KOPT-K1 (cell line): ENCODE data around the gene CDC42BPB.
"Not testable (repeated sequence)": the region's sequence is repeated elsewhere in the genome, so short reads cannot be mapped to it uniquely, and the experiment has no call there.

ENCODE experiments used
- H3K27ac ChIP-seq: fragments of 200-600 bp; sonication (generic); 2 replicates; pipeline ENCODE4 v1.5.1; 2016; ENCODE audit warnings: antibody characterized with exemption, mild to moderate bottlenecking, low read depth, low read length; ENCODE audit not compliant: poor library complexity, severe bottlenecking
- H3K36me3 ChIP-seq: fragments of 200-600 bp; sonication (generic); 2 replicates; pipeline ENCODE4 v1.5.1; 2017; ENCODE audit warnings: antibody characterized with exemption, mild to moderate bottlenecking, low read length, moderate library complexity; ENCODE audit not compliant: insufficient read depth
- H3K9me3 ChIP-seq: fragments of 200-600 bp; sonication (generic); 2 replicates; pipeline ENCODE4 v1.5.1; 2017; ENCODE audit warnings: antibody characterized with exemption, low read length, mild to moderate bottlenecking; ENCODE audit not compliant: insufficient read depth, poor library complexity, severe bottlenecking

Gene CDC42BPB

DNA sequence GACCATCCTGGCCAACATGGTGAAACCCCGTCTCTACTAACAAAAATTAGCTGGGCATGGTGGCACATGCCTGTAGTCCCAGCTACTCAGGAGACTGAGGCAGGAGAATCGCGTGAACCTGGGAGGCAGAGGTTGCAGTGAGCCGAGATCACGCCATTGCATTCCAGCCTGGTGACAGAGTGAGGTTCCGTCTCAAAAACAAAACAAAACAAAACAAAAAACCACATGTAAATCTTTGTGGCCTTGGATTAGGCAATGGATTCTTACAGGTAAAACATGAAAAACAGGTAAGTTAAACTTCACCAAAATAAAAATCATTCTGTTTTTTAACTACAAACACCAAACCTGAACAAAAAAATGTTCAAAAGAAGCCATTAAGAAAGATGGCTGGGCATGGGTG is 31.2 kb downstream of the CDC42BPB start:
- not testable (repeated sequence) for H3K27ac ChIP-seq, H3K36me3 ChIP-seq, H3K9me3 ChIP-seq

DNA sequence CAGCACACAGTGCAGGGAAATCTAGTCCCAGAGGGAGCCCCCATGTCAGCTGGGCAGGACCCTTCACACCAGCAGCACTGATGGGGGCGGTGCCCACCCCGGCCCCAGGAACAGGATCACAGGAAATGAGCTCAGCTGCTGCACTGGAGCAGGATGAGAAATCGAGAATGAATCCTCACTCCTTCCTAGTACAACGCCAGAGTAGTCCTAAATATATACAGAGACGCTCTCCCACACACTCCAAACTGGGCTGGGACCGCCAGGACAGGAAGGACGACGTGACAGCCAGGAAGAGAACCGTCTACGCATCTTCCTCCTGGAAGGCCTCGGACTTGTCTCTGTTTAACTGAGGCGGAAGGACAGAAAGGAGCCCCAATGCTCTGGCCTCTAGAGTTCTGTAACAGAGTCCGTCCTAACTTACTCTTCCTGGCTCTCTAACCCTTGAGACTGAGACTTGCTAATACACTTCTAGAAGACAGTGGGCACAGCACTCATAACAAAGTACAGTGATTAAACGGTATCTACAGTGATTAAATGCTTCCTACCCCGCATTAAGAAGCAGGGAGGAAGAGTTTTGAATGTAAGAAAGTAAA is 33.4 kb downstream of the CDC42BPB start:
- Histone ChIP-seq H3K9me3 (peaks cover 7% of the 10 kb centered on the region), H3K27ac (no peak overlapping the region), H3K36me3 (no peaks in the 10 kb centered on the region)

DNA sequence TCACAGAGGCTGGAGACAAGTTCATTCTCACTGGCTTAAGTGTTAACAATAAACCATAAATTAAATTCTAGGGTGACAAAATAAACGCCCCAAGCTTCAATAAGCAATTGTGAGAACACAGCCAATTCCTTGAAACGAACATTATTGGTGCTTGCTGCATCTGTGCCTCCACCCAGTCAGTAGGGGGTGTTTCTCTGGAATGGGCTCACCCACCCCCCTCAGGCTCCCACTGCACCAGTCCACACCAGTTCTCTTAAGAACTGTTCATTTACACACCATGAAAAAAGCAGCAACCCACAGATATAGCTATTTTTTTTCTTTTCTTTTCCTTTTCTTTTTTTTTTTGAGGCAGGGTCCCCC is 34.7 kb downstream of the CDC42BPB start:
- H3K36me3 ChIP-seq, result no peaks in the 10 kb centered on the region
- peaks cover 7% of the 10 kb centered on the region for H3K9me3 ChIP-seq
- no peak overlapping the region for H3K27ac ChIP-seq

DNA sequence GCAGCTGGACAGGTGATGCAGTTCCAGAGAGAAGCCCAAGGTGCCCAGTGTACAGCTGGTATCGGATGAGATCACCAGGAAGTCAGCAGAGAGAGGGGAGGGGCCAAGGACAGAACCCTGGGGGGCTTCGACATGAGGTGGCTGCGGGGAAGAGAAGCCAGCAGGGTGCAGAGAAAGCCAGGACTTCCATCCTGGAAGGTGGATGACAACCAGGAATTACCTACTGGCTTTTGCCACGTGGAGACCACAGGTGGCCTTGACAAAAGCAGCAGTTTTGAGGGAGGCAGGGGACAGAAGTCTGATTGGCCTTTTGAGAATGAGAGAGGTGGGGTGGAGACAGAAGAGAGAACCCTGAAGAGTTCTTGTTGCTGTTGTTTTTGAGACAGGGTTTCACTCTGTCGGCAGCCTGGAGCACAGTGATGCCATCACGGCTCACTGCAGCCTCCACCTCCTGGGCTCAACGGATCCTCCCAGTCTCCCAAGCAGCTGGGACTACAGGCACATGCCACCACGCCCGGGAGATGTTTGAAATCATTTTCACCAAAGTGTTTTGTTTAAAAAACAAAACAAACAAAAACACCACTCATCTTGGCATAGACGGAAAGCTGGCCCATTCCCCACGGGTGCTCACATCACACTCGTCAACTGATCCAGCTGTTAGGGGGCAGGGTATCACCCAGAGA is 35.2 kb downstream of the CDC42BPB start:
- Histone ChIP-seq H3K27ac (no peak overlapping the region), H3K9me3 (peaks cover 7% of the 10 kb centered on the region), H3K36me3 (no peaks in the 10 kb centered on the region)

DNA sequence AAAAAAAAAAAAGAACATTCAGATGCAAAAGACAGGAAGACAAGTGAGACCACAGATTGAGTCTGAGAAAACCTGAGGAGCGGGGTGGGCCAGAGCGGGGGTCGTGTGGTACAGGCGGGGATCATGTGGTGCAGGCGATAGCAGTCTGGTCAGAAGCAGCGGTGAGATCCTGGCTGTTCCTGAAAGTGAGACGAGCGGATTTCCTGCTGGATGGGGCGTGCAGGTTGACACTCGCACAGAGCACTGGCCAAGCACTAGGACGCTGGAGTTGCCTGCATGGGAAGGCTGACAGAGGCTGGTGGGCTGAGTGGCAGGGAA is 35.7 kb downstream of the CDC42BPB start:
- no peak overlapping the region for H3K27ac ChIP-seq
- peaks cover 7% of the 10 kb centered on the region for H3K9me3 ChIP-seq
- H3K36me3 ChIP-seq, result no peaks in the 10 kb centered on the region

DNA sequence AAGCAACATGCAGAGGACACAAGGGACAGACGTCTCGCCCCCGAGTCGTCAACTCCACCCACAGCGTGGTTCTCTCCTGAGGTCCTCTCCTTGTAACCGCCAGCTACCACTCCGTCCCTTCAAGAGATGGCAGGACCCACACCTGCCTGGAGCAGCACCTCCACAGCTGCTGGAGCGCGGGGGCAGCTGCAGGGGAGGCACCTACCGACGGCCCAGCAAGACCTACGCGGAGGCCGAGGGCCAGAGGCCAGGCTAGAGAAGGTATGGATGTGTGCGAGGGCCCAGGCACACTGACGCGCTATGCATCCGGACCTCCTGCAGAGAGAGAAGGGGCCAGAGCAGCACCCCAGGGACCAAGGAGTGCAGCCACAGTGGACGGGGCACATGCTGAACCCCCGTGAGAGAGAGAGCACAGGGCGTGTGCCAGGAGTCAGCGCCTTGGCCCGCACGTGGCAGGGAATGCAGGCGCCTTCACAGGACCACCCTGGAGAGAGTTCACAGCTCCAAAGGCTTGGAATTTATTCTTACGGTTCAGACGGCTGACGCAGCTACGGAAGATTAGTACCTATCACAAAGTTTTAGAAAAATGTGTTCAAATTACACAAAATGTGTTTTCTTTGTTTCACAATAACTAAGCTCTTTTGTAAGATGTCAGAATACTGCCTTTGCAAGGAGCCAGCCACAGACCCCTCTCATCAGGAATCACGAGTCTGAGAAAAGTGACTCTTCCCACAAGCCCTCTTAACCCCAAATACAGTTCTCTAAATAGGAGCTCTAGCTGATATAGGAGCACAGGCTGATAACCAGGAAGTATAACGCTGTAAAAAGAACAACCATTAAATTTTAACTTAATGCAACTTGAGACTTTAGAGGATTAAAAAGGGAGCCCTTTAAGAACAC is 36.8 kb downstream of the CDC42BPB start:
- Histone ChIP-seq H3K27ac (no peak overlapping the region), H3K36me3 (no peaks in the 10 kb centered on the region), H3K9me3 (peaks cover under 1% of the 10 kb centered on the region)

DNA sequence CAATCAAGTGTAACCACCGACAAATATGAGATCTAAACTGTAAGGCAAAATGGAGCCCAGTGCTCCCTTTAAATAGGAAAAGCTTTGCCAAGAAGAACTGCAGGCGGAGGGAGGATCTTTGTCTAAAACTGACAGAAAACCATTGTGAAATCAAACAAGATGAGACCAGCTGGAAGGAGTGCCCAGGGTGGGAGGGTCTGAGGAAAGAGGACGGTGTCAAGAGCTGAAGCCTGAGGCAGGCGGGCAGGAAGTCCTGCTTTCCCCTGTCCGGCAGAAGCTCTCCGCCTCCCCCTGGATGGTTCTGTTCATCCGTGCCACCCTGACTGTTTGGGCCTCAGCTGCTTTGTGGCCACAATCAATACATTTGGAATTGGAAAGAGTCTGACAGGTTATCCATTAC is 37.5 kb downstream of the CDC42BPB start:
- Histone ChIP-seq H3K9me3 (no peaks in the 10 kb centered on the region), H3K27ac (no peak overlapping the region), H3K36me3 (no peaks in the 10 kb centered on the region)

DNA sequence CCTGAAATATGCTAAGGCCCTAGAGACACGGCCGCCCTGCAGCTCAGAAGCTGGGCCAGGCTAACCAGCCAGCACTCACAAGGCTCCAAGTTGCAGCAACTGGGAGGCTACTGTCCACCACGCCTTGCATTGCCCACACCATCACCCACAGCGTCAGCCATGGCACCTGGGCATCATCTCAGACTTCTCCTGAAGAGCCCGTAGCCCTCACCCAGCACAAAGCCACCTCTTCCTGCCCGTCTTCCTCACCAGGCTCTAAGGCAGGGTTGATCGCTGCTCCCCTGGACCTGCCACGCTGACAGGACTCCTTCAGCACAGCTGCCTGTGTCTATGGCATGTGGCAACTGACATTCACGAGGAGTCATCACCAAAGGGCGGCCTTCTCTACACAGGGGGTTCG is 38.1 kb downstream of the CDC42BPB start:
- Histone ChIP-seq H3K36me3 (no peaks in the 10 kb centered on the region), H3K9me3 (no peaks in the 10 kb centered on the region), H3K27ac (no peak overlapping the region)

DNA sequence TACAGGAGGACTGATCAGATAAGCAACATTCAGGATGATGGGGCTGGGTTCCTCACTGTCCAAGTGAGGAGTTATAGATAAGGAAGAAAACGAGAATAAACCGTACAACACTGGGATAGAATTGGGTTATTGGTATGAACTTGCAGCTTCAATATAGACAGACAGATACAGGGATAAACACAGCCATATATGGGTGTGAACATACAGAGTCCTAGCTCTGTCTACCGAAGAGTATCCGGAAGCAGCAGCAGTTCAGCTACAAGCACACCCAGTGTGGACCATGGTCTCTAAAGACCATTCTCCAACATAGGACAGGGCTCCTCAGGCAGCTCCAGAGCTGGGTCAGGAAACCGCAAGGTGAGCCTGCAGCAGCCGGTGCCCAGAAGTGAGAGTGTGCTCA is 40.8 kb downstream of the CDC42BPB start:
- H3K27ac ChIP-seq, result no peak overlapping the region
- no peaks in the 10 kb centered on the region for H3K36me3 ChIP-seq
- H3K9me3 ChIP-seq, result no peaks in the 10 kb centered on the region

DNA sequence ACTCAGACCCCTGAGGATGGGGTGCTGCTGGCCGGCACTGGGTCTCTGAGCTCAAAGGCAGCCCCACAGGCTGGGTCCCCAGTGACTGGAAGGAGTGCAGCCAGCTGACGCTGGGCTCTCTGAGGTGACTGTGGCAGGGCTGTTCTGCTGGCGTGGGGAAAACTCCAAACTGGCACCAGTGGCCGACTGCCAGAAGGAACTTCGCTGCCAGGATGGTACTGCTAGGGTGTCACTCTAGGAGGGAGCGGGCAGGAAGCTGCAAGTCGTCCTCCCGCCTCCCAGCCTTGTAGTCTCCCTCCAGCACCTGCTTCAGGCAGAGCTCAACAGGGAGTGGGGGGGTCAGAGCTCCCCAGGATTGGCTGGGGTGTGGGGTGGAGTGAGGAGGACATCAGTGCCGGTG is 41.3 kb downstream of the CDC42BPB start:
- no peaks in the 10 kb centered on the region for H3K36me3 ChIP-seq
- H3K9me3 ChIP-seq, result no peaks in the 10 kb centered on the region
- no peak overlapping the region for H3K27ac ChIP-seq

DNA sequence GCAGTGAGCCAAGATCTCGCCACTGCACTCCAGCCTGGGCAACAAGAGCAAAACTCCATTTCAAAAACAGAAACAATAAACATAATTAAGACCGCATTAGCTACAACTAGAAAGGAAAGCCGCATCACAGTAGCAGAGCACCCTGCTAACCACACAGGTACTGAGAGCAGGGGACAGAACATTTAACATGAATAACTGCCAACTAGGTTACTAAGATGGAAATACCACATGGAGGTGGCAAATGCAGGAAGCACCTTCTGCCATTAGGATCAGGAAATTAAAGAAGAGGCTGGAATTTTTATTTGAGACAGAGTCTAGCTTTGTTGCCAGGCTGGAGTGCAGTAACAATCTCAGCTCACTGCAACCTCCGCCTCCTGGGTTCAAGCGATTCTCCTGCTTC is 41.9 kb downstream of the CDC42BPB start:
- no peak overlapping the region for H3K27ac ChIP-seq
- no peaks in the 10 kb centered on the region for H3K9me3 ChIP-seq
- H3K36me3 ChIP-seq, result no peaks in the 10 kb centered on the region

DNA sequence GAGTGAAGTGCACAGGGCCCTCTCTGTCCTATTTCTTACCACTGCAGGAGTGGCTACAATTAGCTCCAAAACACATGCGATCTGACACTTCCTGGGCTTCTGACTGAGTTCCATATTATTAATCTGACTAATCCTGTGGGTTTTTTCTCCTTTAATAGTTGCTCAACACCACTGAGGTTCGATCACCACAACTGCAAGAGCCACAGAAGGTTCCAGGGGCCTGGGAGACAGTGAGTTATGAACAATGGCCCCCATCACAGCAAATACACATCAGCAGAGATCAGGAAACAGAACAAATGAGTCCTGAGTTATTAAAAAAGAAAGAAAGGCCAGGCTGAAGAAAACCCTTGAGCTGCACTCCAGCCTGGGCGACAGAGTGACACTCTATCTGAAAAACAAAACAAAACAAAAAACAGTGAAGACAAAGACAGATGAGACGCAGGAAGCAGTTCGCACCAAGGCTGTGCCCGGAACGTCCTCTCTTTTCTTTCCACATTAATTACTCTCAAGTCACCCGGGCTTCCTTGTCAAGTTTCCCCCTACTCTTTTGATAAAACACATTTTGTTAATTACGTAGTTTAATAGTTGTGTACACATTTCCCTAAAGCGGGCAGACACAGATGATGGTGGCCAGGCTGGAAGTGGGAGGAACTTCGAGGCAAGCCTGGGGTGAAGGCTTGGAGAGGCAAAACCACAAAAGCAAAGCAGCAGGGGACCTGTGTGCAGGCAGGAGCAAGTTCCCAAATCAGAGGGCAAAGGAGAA is 42.7 kb downstream of the CDC42BPB start:
- H3K9me3 ChIP-seq, result no peaks in the 10 kb centered on the region
- no peaks in the 10 kb centered on the region for H3K36me3 ChIP-seq
- H3K27ac ChIP-seq, result no peak overlapping the region

DNA sequence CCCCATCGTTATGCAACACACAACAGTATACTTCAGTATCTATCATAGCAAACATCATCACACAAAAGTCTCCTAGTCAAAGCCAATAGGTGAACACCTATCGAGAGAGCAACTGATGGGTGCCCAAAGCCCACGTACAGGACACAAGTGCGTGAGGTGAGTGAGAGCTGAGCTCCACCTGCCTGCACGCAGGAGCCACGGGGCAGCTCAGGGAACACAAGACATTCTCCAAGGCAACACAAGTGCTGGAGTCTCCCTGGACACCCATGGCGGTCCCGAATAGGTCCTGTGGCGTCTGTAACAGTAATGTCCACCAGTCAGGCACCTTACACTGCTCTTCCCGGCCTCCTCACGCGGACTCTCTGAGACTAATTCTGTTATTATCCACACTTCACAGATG is 44.3 kb downstream of the CDC42BPB start:
- Histone ChIP-seq H3K9me3 (no peaks in the 10 kb centered on the region), H3K36me3 (no peaks in the 10 kb centered on the region), H3K27ac (no peak overlapping the region)

DNA sequence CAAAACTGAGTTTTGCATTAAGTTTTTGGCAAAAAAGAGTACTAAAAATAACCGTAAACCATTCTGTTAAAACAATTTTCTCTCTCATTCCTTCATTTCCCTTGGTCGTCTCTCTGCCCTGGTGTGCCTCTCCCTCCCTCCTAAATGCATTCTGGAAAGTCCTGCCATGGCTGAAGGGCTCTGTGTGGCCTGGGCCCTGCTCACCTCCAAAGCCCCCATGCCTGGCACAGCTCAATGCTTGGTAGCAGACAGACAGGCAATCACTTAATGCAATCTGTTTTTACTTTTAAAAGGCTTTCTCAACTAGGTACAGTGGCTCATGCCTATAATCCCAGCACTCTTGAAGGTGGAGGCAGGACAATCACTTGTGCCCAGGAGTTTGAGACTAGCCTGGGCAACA is 47.8 kb downstream of the CDC42BPB start:
- no peaks in the 10 kb centered on the region for H3K36me3 ChIP-seq
- no peak overlapping the region for H3K27ac ChIP-seq
- no peaks in the 10 kb centered on the region for H3K9me3 ChIP-seq

DNA sequence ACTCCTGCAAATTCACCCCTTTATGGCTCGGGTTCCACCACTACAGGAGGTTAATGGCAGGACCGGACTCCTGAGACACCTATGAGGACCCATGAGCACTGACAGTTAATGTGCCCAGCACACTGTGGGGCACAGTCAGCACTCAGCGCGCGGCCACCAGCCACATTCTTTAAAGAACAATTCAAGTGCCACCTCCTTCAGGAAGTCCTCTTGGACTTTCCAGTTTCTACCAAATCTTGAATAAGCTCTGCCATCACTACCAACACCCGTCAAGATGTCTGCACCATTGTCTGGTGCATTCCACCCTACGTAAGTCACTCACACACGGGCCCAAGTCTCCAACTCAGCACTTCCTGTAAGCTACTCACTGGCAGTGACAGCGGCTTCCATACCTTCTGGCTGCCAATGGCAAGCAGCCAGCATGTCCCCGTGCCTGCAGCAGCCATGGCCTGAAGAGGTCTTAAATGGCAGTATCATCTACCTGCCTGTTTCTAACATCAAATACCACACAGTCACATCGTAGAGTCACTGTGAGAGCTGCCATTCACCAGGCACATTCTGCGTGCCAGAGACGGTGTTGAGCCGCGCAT is 48.5 kb downstream of the CDC42BPB start:
- Histone ChIP-seq H3K27ac (no peak overlapping the region), H3K36me3 (no peaks in the 10 kb centered on the region)

More for the DNA sequence above, 48.5 kb downstream of the CDC42BPB start:
- H3K9me3 ChIP-seq, result no peaks in the 10 kb centered on the region
